Stimulated activated naive B cell treated with anti-CD40 and anti-IgM and Interleukin-4, amounts not matched to agents 10 μg/mL and 1 μg/mL and 100 μg/mL, for 72 hours (primary cell): Measurements from ENCODE around the gene APC.

Experiments used
- ATAC-seq, 2 donors: fragments of 150-1000 bp; cut with Tn5 transposase; replicated peaks; 2 replicates each; pipeline ENCODE4 v1.10.0; 2021; ENCODE audit warnings: moderate library complexity in 1 of 2
- DNase-seq: peaks from one replicate; pipeline ENCODE4 v3.0.0; 2021
- H3K27ac Mint-ChIP-seq: one replicate; pipeline ENCODE4 v1.8.0; 2022; ENCODE audit warnings: mild to moderate bottlenecking, mixed read lengths
- H3K27me3 Mint-ChIP-seq, 2 donors: one replicate each; pipeline ENCODE4 v1.8.0; 2022; ENCODE audit warnings: mixed read lengths in 2 of 2
- H3K36me3 Mint-ChIP-seq, 2 donors: one replicate each; pipeline ENCODE4 v1.8.0; 2022; ENCODE audit warnings: mixed read lengths in 2 of 2, mild to moderate bottlenecking in 1 of 2
- H3K4me1 Mint-ChIP-seq, 2 donors: one replicate each; pipeline ENCODE4 v1.8.0; 2022; ENCODE audit warnings: mixed read lengths in 2 of 2, mild to moderate bottlenecking in 1 of 2
- H3K4me3 Mint-ChIP-seq, 2 donors: one replicate each; pipeline ENCODE4 v1.8.0; 2022; ENCODE audit warnings: mild to moderate bottlenecking in 2 of 2, mixed read lengths in 2 of 2, moderate library complexity in 1 of 2
- H3K9me3 Mint-ChIP-seq, 2 donors: one replicate each; pipeline ENCODE4 v1.8.0; 2022; ENCODE audit warnings: mixed read lengths in 2 of 2, mild to moderate bottlenecking in 1 of 2

APC gene

GRCh38 chr5:112733586-112733985 is 4.1 kb upstream of the APC start:
- Mint-ChIP-seq H3K36me3 (peaks cover 0 to 2% of the 10 kb centered on the region in 2 donors), H3K4me1 (peaks cover 21 to 27% of the 10 kb centered on the region in 2 donors)

GRCh38 chr5:112734597-112734996 is 3.1 kb upstream of the APC start:
- no peak for DNase-seq
- H3K27ac Mint-ChIP-seq: no peak overlapping the region
- no peaks in the 10 kb centered on the region for H3K27me3 Mint-ChIP-seq
- peaks cover 0 to 2% of the 10 kb centered on the region in 2 donors for H3K36me3 Mint-ChIP-seq
- H3K4me1 Mint-ChIP-seq: peaks cover 15 to 18% of the 10 kb centered on the region in 2 donors
- no peak for ATAC-seq
- no peaks in the 10 kb centered on the region for H3K9me3 Mint-ChIP-seq
- no peak overlapping the region for H3K4me3 Mint-ChIP-seq

More at GRCh38 chr5:112733586-112733985, 4.1 kb upstream of the APC start:
- DNase-seq: no peak
- no peak for ATAC-seq
- no peaks in the 10 kb centered on the region for H3K9me3 Mint-ChIP-seq
- H3K4me3 Mint-ChIP-seq: no peak overlapping the region
- no peaks in the 10 kb centered on the region for H3K27me3 Mint-ChIP-seq
- no peak overlapping the region for H3K27ac Mint-ChIP-seq

- ATAC-seq: no peak
- no peak for DNase-seq
- Mint-ChIP-seq H3K9me3 (no peaks in the 10 kb centered on the region), H3K27ac (no peak overlapping the region), H3K4me1 (peaks cover 15 to 18% of the 10 kb centered on the region in 2 donors), H3K36me3 (peaks cover 0 to 2% of the 10 kb centered on the region in 2 donors), H3K4me3 (no peak overlapping the region), H3K27me3 (no peaks in the 10 kb centered on the region)
These were observed 2.0 kb upstream of the APC start for GRCh38 chr5:112735702-112736101.

GRCh38 chr5:112737070-112737462 is 619 bp upstream of the APC start:
- Mint-ChIP-seq H3K4me1 (peaks cover 15 to 18% of the 10 kb centered on the region in 2 donors), H3K27me3 (no peaks in the 10 kb centered on the region), H3K9me3 (no peaks in the 10 kb centered on the region), H3K4me3 (peak overlapping the region in 1 of 2 donors; percentile 98), H3K27ac (no peak overlapping the region), H3K36me3 (peaks cover under 1 to 2% of the 10 kb centered on the region in 2 donors)
- peak; percentile 1 to 2 for ATAC-seq
- DNase-seq: no peak

- peak overlapping the region; percentile 97 to 98 for H3K4me3 Mint-ChIP-seq
- peak overlapping the region; percentile 90 for H3K27ac Mint-ChIP-seq
- H3K27me3 Mint-ChIP-seq: no peaks in the 10 kb centered on the region
- peaks cover 2 to 7% of the 10 kb centered on the region in 2 donors for H3K36me3 Mint-ChIP-seq
- peaks cover 17 to 22% of the 10 kb centered on the region in 2 donors for H3K4me1 Mint-ChIP-seq
- no peaks in the 10 kb centered on the region for H3K9me3 Mint-ChIP-seq
- peak; percentile 28 to 32 for ATAC-seq
- no peak for DNase-seq
These were observed 491 bp downstream of the APC start for GRCh38 chr5:112738191-112738560.

GRCh38 chr5:112742424-112742823 is 4.7 kb downstream of the APC start:
- DNase-seq (no peak), ATAC-seq (peak; percentile 17 to 25)
- Mint-ChIP-seq H3K9me3 (no peaks in the 10 kb centered on the region), H3K36me3 (peaks cover 6 to 12% of the 10 kb centered on the region in 2 donors), H3K4me3 (no peak overlapping the region), H3K4me1 (peaks cover 14 to 16% of the 10 kb centered on the region in 2 donors), H3K27me3 (no peaks in the 10 kb centered on the region), H3K27ac (no peak overlapping the region)

- Mint-ChIP-seq H3K27me3 (no peaks in the 10 kb centered on the region), H3K4me3 (no peak overlapping the region)
These were observed 5.9 kb downstream of the APC start for GRCh38 chr5:112743631-112744030.

GRCh38 chr5:112752335-112752734 is 14.7 kb downstream of the APC start:
- DNase-seq (no peak), ATAC-seq (no peak)
- Mint-ChIP-seq H3K27ac (no peak overlapping the region), H3K27me3 (no peaks in the 10 kb centered on the region), H3K9me3 (no peaks in the 10 kb centered on the region), H3K36me3 (peaks cover 7 to 8% of the 10 kb centered on the region in 2 donors), H3K4me3 (no peak overlapping the region), H3K4me1 (peaks cover 1 to 3% of the 10 kb centered on the region in 2 donors)

More at GRCh38 chr5:112743631-112744030, 5.9 kb downstream of the APC start:
- Mint-ChIP-seq H3K27ac (peak overlapping the region; percentile 25), H3K36me3 (peaks cover 3 to 12% of the 10 kb centered on the region in 2 donors), H3K9me3 (no peaks in the 10 kb centered on the region), H3K4me1 (peaks cover 5 to 7% of the 10 kb centered on the region in 2 donors)
- DNase-seq: no peak
- no peak for ATAC-seq

- no peak overlapping the region for H3K4me3 Mint-ChIP-seq
- H3K9me3 Mint-ChIP-seq: no peaks in the 10 kb centered on the region
- ATAC-seq: no peak
- DNase-seq: no peak
- peaks cover 9 to 13% of the 10 kb centered on the region in 2 donors for H3K36me3 Mint-ChIP-seq
- no peaks in the 10 kb centered on the region for H3K27me3 Mint-ChIP-seq
- H3K27ac Mint-ChIP-seq: no peak overlapping the region
- H3K4me1 Mint-ChIP-seq: peaks cover 3 to 10% of the 10 kb centered on the region in 2 donors
These were observed 18.0 kb downstream of the APC start for GRCh38 chr5:112755703-112756102.

GRCh38 chr5:112757468-112758208 is 20.0 kb downstream of the APC start:
- H3K9me3 Mint-ChIP-seq: no peaks in the 10 kb centered on the region
- DNase-seq: no peak
- no peak overlapping the region for H3K4me3 Mint-ChIP-seq
- peak; percentile 80 to 85 for ATAC-seq
- H3K4me1 Mint-ChIP-seq: peaks cover 3 to 10% of the 10 kb centered on the region in 2 donors
- H3K36me3 Mint-ChIP-seq: peaks cover 16% of the 10 kb centered on the region in 2 donors
- no peak overlapping the region for H3K27ac Mint-ChIP-seq
- H3K27me3 Mint-ChIP-seq: no peaks in the 10 kb centered on the region

GRCh38 chr5:112758676-112759075 is 21.0 kb downstream of the APC start:
- H3K27me3 Mint-ChIP-seq: no peaks in the 10 kb centered on the region
- no peak for ATAC-seq
- H3K4me3 Mint-ChIP-seq: no peak overlapping the region
- no peak overlapping the region for H3K27ac Mint-ChIP-seq
- no peak for DNase-seq
- peaks cover 3 to 10% of the 10 kb centered on the region in 2 donors for H3K4me1 Mint-ChIP-seq
- H3K36me3 Mint-ChIP-seq: peaks cover 16% of the 10 kb centered on the region in 2 donors
- no peaks in the 10 kb centered on the region for H3K9me3 Mint-ChIP-seq

GRCh38 chr5:112762113-112762810 is 24.6 kb downstream of the APC start:
- Mint-ChIP-seq H3K4me1 (peaks cover 1 to 9% of the 10 kb centered on the region in 2 donors), H3K36me3 (peaks cover 12 to 16% of the 10 kb centered on the region in 2 donors), H3K27ac (no peak overlapping the region)

GRCh38 chr5:112763165-112763564 is 25.5 kb downstream of the APC start:
- Mint-ChIP-seq H3K27ac (no peak overlapping the region), H3K4me1 (no peaks in the 10 kb centered on the region), H3K4me3 (no peak overlapping the region), H3K9me3 (no peaks in the 10 kb centered on the region), H3K36me3 (peaks cover 10 to 16% of the 10 kb centered on the region in 2 donors), H3K27me3 (no peaks in the 10 kb centered on the region)
- no peak for DNase-seq
- ATAC-seq: no peak

More at GRCh38 chr5:112762113-112762810, 24.6 kb downstream of the APC start:
- no peak for DNase-seq
- Mint-ChIP-seq H3K9me3 (no peaks in the 10 kb centered on the region), H3K4me3 (no peak overlapping the region), H3K27me3 (no peaks in the 10 kb centered on the region)
- ATAC-seq: no peak

GRCh38 chr5:112772124-112772523 is 34.4 kb downstream of the APC start:
- Mint-ChIP-seq H3K9me3 (no peaks in the 10 kb centered on the region), H3K36me3 (peaks cover 10 to 19% of the 10 kb centered on the region in 2 donors), H3K27ac (peak overlapping the region; percentile 75), H3K4me3 (no peak overlapping the region), H3K27me3 (no peaks in the 10 kb centered on the region), H3K4me1 (no peaks in the 10 kb centered on the region)
- ATAC-seq (no peak), DNase-seq (no peak)
